Stomach (tissue), 9 donors: ENCODE measurements around the gene VPS13D. TPM values are rescaled to one million over a fixed set of nuclear protein-coding genes. Genes with fewer than 3 reads are reported as not detected.
A peak's percentile ranks its signal among the peaks of the same experiment; 100 is the strongest.

ENCODE experiments used
- DNase-seq, 2 donors: peaks; one replicate each; pipeline versions ENCODE4 v3.0.0 to v3.0.0-alpha.2; 2013 to 2019
- H3K27ac ChIP-seq, 5 donors: fragments of 200-600 bp in 4 of 5; sonication (generic) in 4 of 5; one replicate each; pipeline ENCODE4 v1.5.1; 2013 to 2019; ENCODE audit warnings: mild to moderate bottlenecking in 1 of 5, moderate library complexity in 1 of 5
- H3K27me3 ChIP-seq, 3 donors: fragments of 200-600 bp; sonication (generic); one replicate each; pipeline ENCODE4 v1.5.1; 2017 to 2019; ENCODE audit warnings: mixed run types in 1 of 3
- H3K36me3 ChIP-seq, 4 donors: fragments of 200-600 bp; sonication (generic); 1 replicate in 3 of 4; 2 replicates in 1 of 4; pipeline ENCODE4 v1.5.1; 2016 to 2019
- H3K4me1 ChIP-seq, 4 donors: fragments of 200-600 bp; sonication (generic); one replicate each; pipeline ENCODE4 v1.5.1; 2016 to 2019
- H3K4me3 ChIP-seq, 4 donors: fragments of 200-600 bp; sonication (generic) in 3 of 4; one replicate each; pipeline ENCODE4 v1.5.1; 2016 to 2019; ENCODE audit warnings: mild to moderate bottlenecking in 1 of 4
- H3K9me3 ChIP-seq, 4 donors: fragments of 200-600 bp; sonication (generic); one replicate each; pipeline ENCODE4 v1.5.1; 2016 to 2019
- EP300 ChIP-seq: sonication (generic); formaldehyde crosslinking; IDR thresholded peaks from one replicate; pipeline ENCODE4 v1.6.1; 2017; ENCODE audit warnings: antibody characterized with exemption
- POLR2A ChIP-seq, 4 donors: fragments of 450-650 bp; IDR thresholded peaks; one replicate each; pipeline ENCODE4 v1.6.1; 2016; ENCODE audit warnings: antibody characterized with exemption in 4 of 4, control low read depth in 2 of 4, mild to moderate bottlenecking in 1 of 4, moderate library complexity in 1 of 4
- POLR2AphosphoS5 ChIP-seq, 3 donors: sonication (generic); formaldehyde crosslinking; IDR thresholded peaks; one replicate each; pipeline ENCODE4 v1.6.1; 2016; ENCODE audit warnings: antibody characterized with exemption in 3 of 3
- WGBS, 5 donors: extraction: QIAGEN DNeasy Blood & Tissue Kit in 3 of 5; methylation state at CpG; one replicate each; pipeline versions ENCODE4 v1.1.5 to v1.1.7; 2013 to 2018; 5-methylcytosine and 5-hydroxymethylcytosine counted together
- intact Hi-C: fragments of 100-400 bp; cut with DNase I; formaldehyde crosslinking; loops from one replicate; pipeline ENCODE4 v1.15.1; 2023; ENCODE audit warnings: low total_unique reads
- polyA plus RNA-seq, 3 donors: library from polyadenylated mRNA; stranded (reverse); fragments of 200-250 nt; gene quantifications; one replicate each; pipeline ENCODE4 v1.2.3, GENCODE V29; 2013
- total RNA-seq, 5 donors: library from RNA; depleted of rRNA; stranded (reverse); fragments of >200 nt; gene quantifications; one replicate each; pipeline versions ENCODE4 v1.1.0 to v1.2.3, GENCODE V29; 2014 to 2016
- TF ChIP-seq, protein P1 (sequence below), 7 experiments: fragments of 450-650 bp in 4 of 7; fragments of 200-600 bp in 3 of 7; sonication (generic) in 3 of 7; IDR thresholded peaks; one replicate each; pipeline ENCODE4 v1.5.1; 2016 to 2019; ENCODE audit warnings: antibody characterized with exemption in 7 of 7, control low read depth in 2 of 7, mild to moderate bottlenecking in 1 of 7
- donor health status: healthy with polysubstance abuse.
- donor health status: Bipolar disorder and iron deficiency.
- donor health status: healthy.

VPS13D gene
- total and polyA plus RNA-seq, 8 donors = 6.7 to 106 (median 66.5) TPM

GRCh38 chr1:12445257-12445656, 215.4 kb downstream of the VPS13D start:
- no peak for DNase-seq
- 76 to 87% (median 78%) methylated on average over 3 of the region's 3 CpGs for WGBS, 5 donors
- Histone ChIP-seq H3K27ac (no peak overlapping the region), H3K4me1 (peaks cover 20 to 40% (median 31%) of the 10 kb centered on the region in 4 donors), H3K36me3 (peaks cover 0 to 10% (median 6%) of the 10 kb centered on the region in 4 donors), H3K4me3 (no peak overlapping the region), H3K27me3 (no peaks in the 10 kb centered on the region), H3K9me3 (no peaks in the 10 kb centered on the region)
- TF ChIP-seq EP300 = no peak
- no peak for TF ChIP-seq POLR2A (IDR thresholded peaks at IDR 0.05)
- TF ChIP-seq, protein P1, sequence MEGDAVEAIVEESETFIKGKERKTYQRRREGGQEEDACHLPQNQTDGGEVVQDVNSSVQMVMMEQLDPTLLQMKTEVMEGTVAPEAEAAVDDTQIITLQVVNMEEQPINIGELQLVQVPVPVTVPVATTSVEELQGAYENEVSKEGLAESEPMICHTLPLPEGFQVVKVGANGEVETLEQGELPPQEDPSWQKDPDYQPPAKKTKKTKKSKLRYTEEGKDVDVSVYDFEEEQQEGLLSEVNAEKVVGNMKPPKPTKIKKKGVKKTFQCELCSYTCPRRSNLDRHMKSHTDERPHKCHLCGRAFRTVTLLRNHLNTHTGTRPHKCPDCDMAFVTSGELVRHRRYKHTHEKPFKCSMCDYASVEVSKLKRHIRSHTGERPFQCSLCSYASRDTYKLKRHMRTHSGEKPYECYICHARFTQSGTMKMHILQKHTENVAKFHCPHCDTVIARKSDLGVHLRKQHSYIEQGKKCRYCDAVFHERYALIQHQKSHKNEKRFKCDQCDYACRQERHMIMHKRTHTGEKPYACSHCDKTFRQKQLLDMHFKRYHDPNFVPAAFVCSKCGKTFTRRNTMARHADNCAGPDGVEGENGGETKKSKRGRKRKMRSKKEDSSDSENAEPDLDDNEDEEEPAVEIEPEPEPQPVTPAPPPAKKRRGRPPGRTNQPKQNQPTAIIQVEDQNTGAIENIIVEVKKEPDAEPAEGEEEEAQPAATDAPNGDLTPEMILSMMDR (IDR thresholded peaks at IDR 0.05) = no peak
- no peak for TF ChIP-seq POLR2AphosphoS5 (IDR thresholded peaks at IDR 0.05)
- intact Hi-C loops = no loop called here

GRCh38 chr1:12446593-12446992, 216.8 kb downstream of the VPS13D start:
- TF ChIP-seq POLR2A (IDR thresholded peaks at IDR 0.05) (no peak), EP300 (no peak), POLR2AphosphoS5 (IDR thresholded peaks at IDR 0.05) (no peak)
- TF ChIP-seq, protein P1 (IDR thresholded peaks at IDR 0.05) = no peak
- H3K27ac ChIP-seq = peak overlapping the region in 4 of 5 donors; percentile 5 to 81 (median 79)
- no peak for DNase-seq
- H3K4me3 ChIP-seq = no peak overlapping the region
- intact Hi-C loops = no loop called here
- no peaks in the 10 kb centered on the region for H3K9me3 ChIP-seq
- no peaks in the 10 kb centered on the region for H3K27me3 ChIP-seq
- H3K36me3 ChIP-seq = no peaks in the 10 kb centered on the region
- H3K4me1 ChIP-seq = peaks cover 26 to 53% (median 45%) of the 10 kb centered on the region in 4 donors
- WGBS, 5 donors = 89 to 99% (median 95%) methylated on average over 2 of the region's 2 CpGs

DNA sequence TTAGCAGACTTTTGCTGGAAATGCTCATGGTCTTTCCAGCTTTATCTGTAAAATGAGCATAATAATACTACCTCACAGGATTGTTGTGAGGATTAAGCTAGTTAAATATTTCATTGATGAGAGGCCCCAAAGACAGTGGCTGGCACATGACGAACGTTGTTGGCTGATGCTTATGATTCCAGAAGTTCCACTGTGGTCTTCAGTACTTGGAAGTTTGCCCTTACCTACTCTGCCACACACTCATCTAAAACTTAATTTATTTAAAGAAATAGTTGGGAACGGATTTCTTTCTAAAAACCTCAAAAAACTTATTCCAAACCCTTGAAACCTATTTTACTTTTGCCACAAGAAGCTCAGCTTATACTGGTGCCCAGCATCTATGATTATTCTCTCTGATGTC, 217.5 kb downstream of the VPS13D start:
- H3K4me1 ChIP-seq = peaks cover 26 to 61% (median 49%) of the 10 kb centered on the region in 4 donors
- H3K27ac ChIP-seq = peak overlapping the region in 4 of 5 donors; percentile 65 to 81 (median 79)
- WGBS, 5 donors = 69 to 83% (median 74%) methylated on average over 3 of the region's 3 CpGs
- intact Hi-C loops = no loop called here
- DNase-seq = no peak
- no peaks in the 10 kb centered on the region for H3K27me3 ChIP-seq
- TF ChIP-seq POLR2AphosphoS5 (IDR thresholded peaks at IDR 0.05) = no peak
- no peak overlapping the region for H3K4me3 ChIP-seq
- peaks cover 0 to 4% (median 0%) of the 10 kb centered on the region in 4 donors for H3K36me3 ChIP-seq
- no peaks in the 10 kb centered on the region for H3K9me3 ChIP-seq

DNA sequence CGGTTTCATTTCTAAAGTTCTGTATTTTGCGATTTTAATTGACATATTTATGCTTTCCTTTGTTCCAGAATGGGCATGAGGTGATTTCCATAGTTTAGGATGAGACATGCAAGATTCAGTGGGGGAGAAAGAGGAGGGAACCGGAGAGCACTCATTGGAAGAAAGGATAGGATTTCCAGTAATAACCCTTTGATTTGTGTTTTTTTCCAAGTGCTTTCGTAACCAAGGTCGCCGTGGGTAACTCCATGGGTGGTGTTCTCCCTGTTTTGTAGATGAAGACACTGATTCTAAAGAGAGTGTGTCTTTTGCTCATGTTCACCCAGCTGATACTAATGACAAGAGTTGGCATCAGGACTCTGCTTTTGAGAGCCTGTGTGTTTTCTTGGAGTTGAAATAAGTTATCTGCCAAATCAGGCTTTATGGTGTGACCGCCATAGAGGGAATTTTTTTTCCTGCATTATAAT, 218.1 kb downstream of the VPS13D start:
- peak overlapping the region in 4 of 5 donors; percentile 65 to 81 (median 79) for H3K27ac ChIP-seq
- WGBS, 5 donors = 76 to 91% (median 80%) methylated on average over 7 of the region's 7 CpGs
- intact Hi-C loops = no loop called here

More for the DNA sequence above, 218.1 kb downstream of the VPS13D start:
- peaks cover 29 to 66% (median 53%) of the 10 kb centered on the region in 4 donors for H3K4me1 ChIP-seq
- H3K9me3 ChIP-seq = no peaks in the 10 kb centered on the region
- TF ChIP-seq, protein P1 (IDR thresholded peaks at IDR 0.05) = no peak
- no peak for TF ChIP-seq POLR2A (IDR thresholded peaks at IDR 0.05)
- TF ChIP-seq EP300 = no peak
- TF ChIP-seq POLR2AphosphoS5 (IDR thresholded peaks at IDR 0.05) = no peak
- H3K36me3 ChIP-seq = peaks cover 0 to 4% (median 0%) of the 10 kb centered on the region in 4 donors
- no peak overlapping the region for H3K4me3 ChIP-seq
- no peak for DNase-seq
- no peaks in the 10 kb centered on the region for H3K27me3 ChIP-seq
